Erythroblast (primary cell): ENCODE data around the gene PIGU.
"Not testable (repeated sequence)": the region's sequence is repeated elsewhere in the genome, so short reads cannot be mapped to it uniquely, and the experiment has no call there.

ENCODE experiments used
- GATA1 ChIP-seq: IDR thresholded peaks from 2 replicates; pipeline ENCODE4 v1.6.1; 2011; ENCODE audit warnings: low read depth, mild to moderate bottlenecking, control low read depth, low read length, moderate library complexity
- POLR2A ChIP-seq: IDR thresholded peaks from 2 replicates; pipeline ENCODE4 v1.6.1; 2011; ENCODE audit warnings: mild to moderate bottlenecking, low read length

DNA sequence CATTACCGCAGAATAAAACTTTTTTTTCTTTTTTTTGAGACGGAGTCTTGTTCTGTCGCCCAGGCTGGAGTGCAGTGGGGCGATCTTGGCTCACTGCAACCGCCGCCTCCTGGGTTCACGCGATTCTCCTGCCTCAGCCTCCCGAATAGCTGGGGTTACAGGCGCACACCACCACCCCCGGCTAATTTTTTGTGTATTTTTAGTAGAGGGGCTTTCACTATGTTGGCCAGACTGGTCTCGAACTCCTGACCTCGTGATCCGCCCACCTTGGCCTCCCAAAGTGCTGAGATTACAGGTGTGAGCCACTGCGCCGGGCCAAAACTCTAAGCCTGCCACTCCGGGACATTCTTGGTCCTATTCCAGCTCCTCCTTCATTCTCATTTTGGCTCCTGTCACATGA lies 162.9 kb downstream of the PIGU start:
- TF ChIP-seq POLR2A, GATA1: not testable (repeated sequence)
